Hepatocyte (in vitro differentiated cells): ENCODE data around the gene SNCA. TPM values are rescaled to one million over a fixed set of nuclear protein-coding genes. Genes with fewer than 3 reads are reported as not detected.

ENCODE experiments used
- DNase-seq: peaks from one replicate; pipeline ENCODE4 v3.0.0-alpha.2; 2016; ENCODE audit warnings: low spot score
- H2AFZ ChIP-seq: fragments of 200-600 bp; sonication (generic); 2 replicates; pipeline ENCODE4 v1.6.0; 2016; ENCODE audit warnings: antibody characterized with exemption, mild to moderate bottlenecking
- H3K27ac ChIP-seq: fragments of 200-600 bp; sonication (generic); 2 replicates; pipeline ENCODE4 v1.5.1; 2016; ENCODE audit warnings: mild to moderate bottlenecking
- H3K27me3 ChIP-seq: fragments of 200-600 bp; sonication (generic); 2 replicates; pipeline ENCODE4 v1.6.1; 2016
- H3K36me3 ChIP-seq: fragments of 200-600 bp; sonication (generic); replicated peaks from 2 replicates; pipeline ENCODE4 v1.5.1; 2016; ENCODE audit warnings: low read depth; ENCODE audit not compliant: insufficient read depth
- H3K4me1 ChIP-seq: fragments of 200-600 bp; sonication (generic); 2 replicates; pipeline ENCODE4 v1.5.1; 2016; ENCODE audit warnings: mild to moderate bottlenecking, moderate library complexity; ENCODE audit not compliant: insufficient read depth
- H3K4me2 ChIP-seq: fragments of 200-600 bp; sonication (generic); 2 replicates; pipeline ENCODE4 v1.6.0; 2016
- H3K4me3 ChIP-seq: fragments of 200-600 bp; sonication (generic); 2 replicates; pipeline ENCODE4 v1.5.1; 2016; ENCODE audit warnings: mild to moderate bottlenecking
- H3K79me2 ChIP-seq: fragments of 200-600 bp; sonication (generic); 2 replicates; pipeline ENCODE4 v1.6.0; 2017; ENCODE audit warnings: mild to moderate bottlenecking
- H3K9me2 ChIP-seq: fragments of 200-600 bp; sonication (generic); replicated peaks from 2 replicates; pipeline ENCODE4 v1.6.0; 2017; ENCODE audit warnings: mild to moderate bottlenecking; ENCODE audit not compliant: insufficient read depth
- H3K9me3 ChIP-seq: fragments of 200-600 bp; sonication (generic); 2 replicates; pipeline ENCODE4 v1.5.1; 2016; ENCODE audit warnings: low read depth, mild to moderate bottlenecking
- H4K20me1 ChIP-seq: fragments of 200-600 bp; sonication (generic); 2 replicates; pipeline ENCODE4 v1.6.0; 2016; ENCODE audit warnings: mild to moderate bottlenecking; ENCODE audit not compliant: insufficient read depth, poor library complexity, severe bottlenecking
- EZH2 ChIP-seq: fragments of 200-600 bp; sonication (generic); IDR thresholded peaks from 2 replicates; pipeline ENCODE4 v1.6.1; 2016; ENCODE audit warnings: antibody characterized with exemption, mild to moderate bottlenecking, borderline replicate concordance
- EZH2phosphoT487 ChIP-seq: fragments of 200-600 bp; sonication (generic); IDR thresholded peaks from one replicate; pipeline ENCODE4 v1.6.1; 2018; ENCODE audit warnings: antibody characterized with exemption, mild to moderate bottlenecking, low read depth, moderate library complexity; ENCODE audit not compliant: unreplicated experiment, severe bottlenecking
- WGBS: methylation state at CpG from one replicate; pipeline ENCODE4 v1.1.6; 2016; ENCODE audit warnings: low lambda C conversion rate; ENCODE audit errors: missing lambda C conversion rate; 5-methylcytosine and 5-hydroxymethylcytosine counted together
- polyA plus RNA-seq: library from polyadenylated mRNA; unstranded; fragments of >200 nt; fragmentation: Nextera tagmentation; extraction: Ambion mirVana; gene quantifications from 2 replicates; pipeline ENCODE4 v1.2.1, GENCODE V29; 2016
- total RNA-seq: library from RNA; depleted of rRNA; stranded (reverse); fragments of >200 nt; gene quantifications from 2 replicates; pipeline ENCODE4 v1.2.3, GENCODE V29; 2014
- TF ChIP-seq, protein P1 (sequence below): fragments of 200-600 bp; sonication (generic); IDR thresholded peaks from 2 replicates; pipeline ENCODE4 v1.5.1; 2016; ENCODE audit warnings: antibody characterized with exemption, mild to moderate bottlenecking; ENCODE audit not compliant: poor library complexity

Gene SNCA
- total and polyA plus RNA-seq, 2 experiments from 2014 or later, result 8.9 to 14.0 TPM

- H3K4me3 ChIP-seq, result no peak overlapping the region
- H3K9me2 ChIP-seq, result no peaks in the 10 kb centered on the region
- TF ChIP-seq, protein P1, sequence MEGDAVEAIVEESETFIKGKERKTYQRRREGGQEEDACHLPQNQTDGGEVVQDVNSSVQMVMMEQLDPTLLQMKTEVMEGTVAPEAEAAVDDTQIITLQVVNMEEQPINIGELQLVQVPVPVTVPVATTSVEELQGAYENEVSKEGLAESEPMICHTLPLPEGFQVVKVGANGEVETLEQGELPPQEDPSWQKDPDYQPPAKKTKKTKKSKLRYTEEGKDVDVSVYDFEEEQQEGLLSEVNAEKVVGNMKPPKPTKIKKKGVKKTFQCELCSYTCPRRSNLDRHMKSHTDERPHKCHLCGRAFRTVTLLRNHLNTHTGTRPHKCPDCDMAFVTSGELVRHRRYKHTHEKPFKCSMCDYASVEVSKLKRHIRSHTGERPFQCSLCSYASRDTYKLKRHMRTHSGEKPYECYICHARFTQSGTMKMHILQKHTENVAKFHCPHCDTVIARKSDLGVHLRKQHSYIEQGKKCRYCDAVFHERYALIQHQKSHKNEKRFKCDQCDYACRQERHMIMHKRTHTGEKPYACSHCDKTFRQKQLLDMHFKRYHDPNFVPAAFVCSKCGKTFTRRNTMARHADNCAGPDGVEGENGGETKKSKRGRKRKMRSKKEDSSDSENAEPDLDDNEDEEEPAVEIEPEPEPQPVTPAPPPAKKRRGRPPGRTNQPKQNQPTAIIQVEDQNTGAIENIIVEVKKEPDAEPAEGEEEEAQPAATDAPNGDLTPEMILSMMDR, result no peak
- TF ChIP-seq EZH2 (no peak), EZH2phosphoT487 (no peak)
- 97% methylated on average over 7 of the region's 7 CpGs for WGBS
- no peaks in the 10 kb centered on the region for H3K4me1 ChIP-seq
- H3K36me3 ChIP-seq, result no peaks in the 10 kb centered on the region
- no peak for DNase-seq
- no peak overlapping the region for H3K27ac ChIP-seq
- H4K20me1 ChIP-seq, result no peaks in the 10 kb centered on the region
- H3K79me2 ChIP-seq, result no peaks in the 10 kb centered on the region
- H3K4me2 ChIP-seq, result no peak overlapping the region
- no peaks in the 10 kb centered on the region for H3K9me3 ChIP-seq
- H3K27me3 ChIP-seq, result no peaks in the 10 kb centered on the region
- no peak overlapping the region for H2AFZ ChIP-seq
These were observed 117.3 kb downstream of the SNCA start for GRCh38 chr4:89719536-89720090.

- no peaks in the 10 kb centered on the region for H4K20me1 ChIP-seq
- WGBS, result 66% methylated on average over 6 of the region's 6 CpGs
- no peaks in the 10 kb centered on the region for H3K27me3 ChIP-seq
- no peaks in the 10 kb centered on the region for H3K79me2 ChIP-seq
- no peaks in the 10 kb centered on the region for H3K36me3 ChIP-seq
- H3K4me1 ChIP-seq, result no peaks in the 10 kb centered on the region
- H3K27ac ChIP-seq, result no peak overlapping the region
- H3K9me2 ChIP-seq, result no peaks in the 10 kb centered on the region
- no peak overlapping the region for H3K4me2 ChIP-seq
- no peak overlapping the region for H2AFZ ChIP-seq
- DNase-seq, result no peak
- no peak overlapping the region for H3K4me3 ChIP-seq
- no peaks in the 10 kb centered on the region for H3K9me3 ChIP-seq
- TF ChIP-seq, protein P1, result no peak
- TF ChIP-seq EZH2, result no peak
- TF ChIP-seq EZH2phosphoT487, result no peak
These were observed 120.1 kb downstream of the SNCA start for GRCh38 chr4:89716893-89717292.

- H2AFZ ChIP-seq, result no peak overlapping the region
- no peaks in the 10 kb centered on the region for H4K20me1 ChIP-seq
- no peak overlapping the region for H3K4me2 ChIP-seq
- no peaks in the 10 kb centered on the region for H3K9me2 ChIP-seq
- H3K36me3 ChIP-seq, result no peaks in the 10 kb centered on the region
- H3K27ac ChIP-seq, result no peak overlapping the region
- H3K79me2 ChIP-seq, result no peaks in the 10 kb centered on the region
- H3K4me3 ChIP-seq, result no peak overlapping the region
- H3K9me3 ChIP-seq, result no peaks in the 10 kb centered on the region
- no peaks in the 10 kb centered on the region for H3K27me3 ChIP-seq
- no peak for DNase-seq
- WGBS, result 100% methylated on average over 1 of the region's 1 CpG
- TF ChIP-seq, protein P1, result no peak
- TF ChIP-seq EZH2 (no peak), EZH2phosphoT487 (no peak)
- H3K4me1 ChIP-seq, result no peaks in the 10 kb centered on the region
These were observed 121.3 kb downstream of the SNCA start for GRCh38 chr4:89715631-89716030.

- peaks cover 11% of the 10 kb centered on the region for H3K4me1 ChIP-seq
- H3K27me3 ChIP-seq, result no peaks in the 10 kb centered on the region
- H2AFZ ChIP-seq, result no peak overlapping the region
- no peak overlapping the region for H3K27ac ChIP-seq
- H3K9me3 ChIP-seq, result no peaks in the 10 kb centered on the region
- no peaks in the 10 kb centered on the region for H3K9me2 ChIP-seq
- no peaks in the 10 kb centered on the region for H3K79me2 ChIP-seq
- no peak for DNase-seq
- H3K4me3 ChIP-seq, result no peak overlapping the region
- H4K20me1 ChIP-seq, result no peaks in the 10 kb centered on the region
- H3K4me2 ChIP-seq, result no peak overlapping the region
- TF ChIP-seq, protein P1, result no peak
- TF ChIP-seq EZH2 (no peak), EZH2phosphoT487 (no peak)
- 83% methylated on average over 4 of the region's 4 CpGs for WGBS
- H3K36me3 ChIP-seq, result no peaks in the 10 kb centered on the region
These were observed 124.1 kb downstream of the SNCA start for GRCh38 chr4:89712827-89713226.
